Measurements from ENCODE around the gene RNF115.

RNF115 gene

DNA sequence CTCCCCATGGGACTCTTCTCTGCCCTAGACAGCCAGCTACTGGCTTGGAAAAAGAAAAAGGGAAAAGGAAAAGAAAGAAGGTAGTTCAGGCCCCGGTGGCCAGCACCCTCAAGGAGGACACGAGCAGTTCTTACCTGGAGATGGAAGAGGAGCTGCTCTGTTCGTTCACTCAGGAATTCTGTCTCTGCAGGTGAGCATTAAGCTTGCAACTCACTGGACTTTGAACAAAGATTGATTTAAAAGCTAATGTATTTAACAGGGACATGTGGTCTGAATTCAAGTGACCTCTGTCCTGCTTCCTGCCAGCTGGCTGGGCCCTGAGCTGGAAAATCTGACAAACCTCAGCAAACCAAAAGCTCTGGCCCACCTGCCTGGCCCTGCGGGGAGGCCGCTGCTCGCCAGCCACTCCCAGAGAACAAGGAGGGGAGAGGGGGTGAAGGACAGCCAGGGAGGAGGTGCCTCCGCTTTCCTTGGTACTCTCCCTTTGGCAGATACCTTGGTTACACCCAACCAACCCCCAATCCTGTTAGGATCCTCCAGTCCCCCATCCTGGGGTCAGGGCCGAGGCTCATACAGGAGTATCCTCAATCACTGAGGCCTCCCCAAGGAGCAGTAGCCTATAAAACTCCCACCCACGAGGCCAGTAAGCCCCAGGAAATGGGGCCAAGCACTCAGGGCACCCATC, 116.6 kb downstream of the RNF115 start, which contains the start of gene PDZK1:
PDZK1 (minus strand) TSS at position 186 of the 685 bp plus-strand sequence. CDS start 19,347 bp downstream, outside the sequence.
- DNase-seq: no peak

DNA sequence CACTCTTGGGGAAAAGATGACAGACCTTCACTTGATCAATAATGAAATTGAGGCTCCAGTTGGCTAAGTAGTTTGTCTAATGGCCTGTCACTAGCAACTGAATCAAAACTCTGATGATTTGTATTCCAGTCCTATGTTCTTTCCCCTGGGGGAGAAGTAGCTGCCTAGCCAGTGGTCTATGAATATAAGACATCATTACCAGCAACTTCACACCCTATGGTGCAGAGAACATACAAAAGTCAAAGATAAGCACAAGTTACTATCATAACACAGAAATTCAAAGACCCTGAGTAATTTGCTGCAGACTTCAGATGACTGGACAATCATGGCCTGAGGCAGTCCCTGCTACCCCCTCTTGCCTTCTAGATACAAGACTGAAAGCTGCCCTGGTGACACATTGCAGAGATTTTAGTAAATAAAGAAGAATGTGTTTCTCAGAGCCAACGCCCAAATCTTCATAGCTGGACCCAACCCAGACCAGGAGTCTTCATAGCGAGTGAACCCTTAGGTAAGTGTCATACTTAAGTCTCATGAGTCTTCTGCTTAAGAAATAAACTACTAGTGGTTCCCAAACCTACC, 117.7 kb downstream of the RNF115 start:
- DNase-seq: no peak

DNA sequence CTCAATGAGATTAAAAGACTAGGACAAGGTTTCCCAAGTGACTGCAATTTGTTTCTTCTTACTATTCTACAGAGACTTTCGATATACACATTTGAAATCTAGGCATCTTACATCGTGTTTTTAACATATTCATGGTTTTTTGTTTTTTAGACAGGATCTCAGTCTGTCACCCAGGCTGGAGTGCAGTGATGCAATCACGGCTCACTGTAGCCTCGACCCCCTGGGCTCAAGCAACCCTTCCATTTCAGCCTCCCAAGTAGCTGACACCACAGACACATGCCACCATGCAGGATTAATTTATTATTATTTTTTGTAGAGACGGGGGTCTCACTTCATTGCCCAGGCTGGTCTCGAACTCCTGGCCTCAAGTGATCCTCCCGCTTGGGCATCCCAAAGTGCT, 118.3 kb downstream of the RNF115 start:
- DNase-seq: no peak

DNA sequence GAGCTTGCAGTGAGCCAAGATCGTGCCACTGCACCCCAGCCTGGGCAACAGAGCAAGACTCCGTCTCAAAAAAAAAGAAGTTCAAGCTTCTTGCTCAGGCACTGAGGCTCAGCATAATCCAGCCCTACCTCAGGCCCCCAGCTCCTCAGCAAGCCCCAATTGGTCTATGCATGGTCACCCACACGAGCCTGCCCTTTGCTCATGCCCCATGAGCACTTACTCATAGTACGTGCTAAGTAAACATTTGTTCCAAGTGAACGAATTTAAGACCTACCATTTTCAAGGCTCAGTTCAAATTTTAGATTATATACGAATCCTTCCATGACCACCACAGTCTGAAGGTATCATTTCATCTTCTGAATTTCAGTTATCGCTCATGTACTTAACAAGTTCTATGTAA, 121.1 kb downstream of the RNF115 start:
- no peak for DNase-seq

DNA sequence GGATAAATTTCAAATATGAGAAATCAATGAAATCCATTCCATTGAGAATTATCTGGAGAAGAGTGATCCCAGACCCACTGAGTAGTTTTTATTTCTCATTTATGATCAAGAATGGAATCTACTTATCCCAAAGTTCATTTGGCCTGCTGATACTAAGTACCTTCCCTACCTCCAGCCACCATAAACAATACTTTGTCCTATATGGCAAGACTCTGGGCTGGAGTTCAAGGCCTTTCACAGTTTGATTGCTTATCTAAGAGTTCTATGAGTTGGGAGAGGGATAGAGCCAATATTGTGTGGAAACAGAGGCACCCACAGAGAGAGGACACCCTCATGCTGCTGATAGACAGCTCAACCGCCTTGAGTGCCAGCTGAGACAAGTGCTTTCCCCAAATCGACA, 121.8 kb downstream of the RNF115 start:
- DNase-seq: no peak

DNA sequence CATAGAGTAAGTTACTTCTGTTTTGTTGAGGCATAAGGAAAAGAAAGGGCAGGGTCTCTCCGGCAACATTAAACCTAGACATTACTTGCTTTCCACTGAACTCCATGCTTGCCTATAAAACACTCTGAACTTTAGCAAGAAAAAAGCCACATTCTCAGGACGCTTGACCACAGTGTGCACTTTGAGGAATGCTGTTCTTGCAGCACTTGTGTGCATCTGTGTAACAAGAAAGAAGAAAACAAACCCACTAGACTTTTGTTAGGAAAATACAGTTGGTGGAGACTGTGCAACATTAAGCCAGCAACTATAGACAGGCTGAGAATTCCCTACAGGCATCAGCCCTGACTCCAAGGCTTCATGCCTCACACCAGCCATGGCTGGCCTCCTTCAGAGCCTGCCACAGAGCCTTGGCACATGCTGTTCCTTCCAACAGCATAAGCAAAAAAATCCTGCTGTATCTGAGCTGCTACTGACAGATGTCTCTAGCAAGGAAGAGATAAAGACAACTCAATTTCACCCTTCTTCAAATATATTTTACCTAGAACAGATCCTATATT, 122.5 kb downstream of the RNF115 start:
- no peak for DNase-seq

DNA sequence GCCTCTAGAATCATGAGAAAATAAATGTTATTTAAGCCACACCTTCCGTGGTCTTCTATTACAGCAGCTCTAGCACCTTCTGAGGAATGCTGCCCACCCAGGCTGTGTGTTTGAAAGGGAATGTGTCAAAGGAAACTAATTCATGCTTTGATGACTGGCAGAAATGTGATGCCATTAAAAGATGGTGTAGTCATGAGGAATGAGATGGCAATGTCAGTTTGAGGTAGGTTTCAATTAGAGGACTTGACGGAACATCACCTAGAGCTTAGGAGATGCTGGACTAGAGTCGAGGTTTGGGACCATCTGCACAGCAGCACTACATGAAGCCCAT, 127.3 kb downstream of the RNF115 start:
- DNase-seq: no peak

DNA sequence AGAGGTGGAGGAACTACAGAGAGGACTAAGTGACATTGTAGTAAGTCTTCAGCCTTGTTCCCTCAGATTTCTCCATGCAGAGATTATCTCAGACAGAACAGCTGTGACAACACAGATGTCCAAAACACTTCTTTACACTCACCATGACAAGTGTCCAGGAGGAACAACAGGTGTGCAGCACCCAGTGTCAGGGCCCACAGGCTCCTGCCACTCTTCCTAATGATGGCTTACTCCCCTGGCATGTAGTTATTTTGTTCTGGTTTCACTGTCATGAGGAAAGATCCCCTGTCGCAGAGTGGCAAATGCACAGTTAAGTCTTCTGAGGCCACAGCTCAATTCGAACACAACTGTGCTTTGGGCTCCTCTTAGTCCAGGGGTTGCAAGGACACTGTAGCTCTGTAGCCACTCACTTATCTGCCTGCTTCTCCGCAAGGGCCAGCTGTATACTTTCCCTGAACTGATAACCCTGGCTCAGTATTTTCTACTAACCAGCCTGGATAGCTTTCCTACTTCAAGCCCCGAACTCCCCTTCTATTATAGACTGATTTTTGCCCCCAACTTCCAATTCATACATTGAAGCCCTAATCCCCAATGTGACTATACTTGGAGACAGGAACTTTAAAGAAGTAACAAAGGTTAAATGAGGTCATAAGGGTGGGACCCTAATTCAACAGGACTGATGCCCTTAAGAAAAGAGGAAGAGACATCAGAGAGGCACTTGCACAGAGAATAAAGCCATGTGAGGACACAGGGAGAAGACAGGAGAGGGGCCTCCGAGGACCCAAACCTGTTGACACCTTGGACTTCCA, 127.9 kb downstream of the RNF115 start:
- no peak for DNase-seq

DNA sequence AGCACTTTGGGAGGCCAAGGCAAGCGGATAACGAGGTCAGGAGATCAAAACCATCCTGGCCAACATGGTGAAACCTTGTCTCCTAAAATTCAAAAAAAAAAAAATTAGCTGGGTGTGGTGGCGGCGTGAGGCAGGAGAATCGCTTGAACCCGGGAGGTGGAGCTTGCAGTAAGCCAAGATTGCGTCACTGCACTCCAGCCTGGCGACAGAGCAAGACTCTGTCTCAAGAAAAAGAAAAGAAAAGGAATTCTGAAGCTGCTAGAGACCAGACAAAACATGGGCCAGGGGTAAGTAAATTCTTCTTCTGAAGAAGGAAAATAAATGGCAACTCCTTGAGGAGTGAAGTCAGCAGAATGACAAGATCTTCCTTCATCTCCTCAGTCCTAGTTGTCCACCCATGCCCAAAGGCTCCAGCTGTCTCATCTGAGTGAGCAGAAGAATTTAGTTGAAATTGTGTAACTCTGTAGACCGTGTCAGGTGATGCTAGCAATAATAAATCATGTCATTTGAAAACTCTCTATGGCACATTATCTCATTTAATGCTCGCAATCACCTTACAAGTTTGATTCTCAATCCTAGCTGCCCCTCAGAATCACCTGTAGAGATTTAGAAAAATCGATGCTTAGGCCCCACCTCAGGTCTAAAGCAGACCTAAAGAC, 131.0 kb downstream of the RNF115 start:
- no peak for DNase-seq

DNA sequence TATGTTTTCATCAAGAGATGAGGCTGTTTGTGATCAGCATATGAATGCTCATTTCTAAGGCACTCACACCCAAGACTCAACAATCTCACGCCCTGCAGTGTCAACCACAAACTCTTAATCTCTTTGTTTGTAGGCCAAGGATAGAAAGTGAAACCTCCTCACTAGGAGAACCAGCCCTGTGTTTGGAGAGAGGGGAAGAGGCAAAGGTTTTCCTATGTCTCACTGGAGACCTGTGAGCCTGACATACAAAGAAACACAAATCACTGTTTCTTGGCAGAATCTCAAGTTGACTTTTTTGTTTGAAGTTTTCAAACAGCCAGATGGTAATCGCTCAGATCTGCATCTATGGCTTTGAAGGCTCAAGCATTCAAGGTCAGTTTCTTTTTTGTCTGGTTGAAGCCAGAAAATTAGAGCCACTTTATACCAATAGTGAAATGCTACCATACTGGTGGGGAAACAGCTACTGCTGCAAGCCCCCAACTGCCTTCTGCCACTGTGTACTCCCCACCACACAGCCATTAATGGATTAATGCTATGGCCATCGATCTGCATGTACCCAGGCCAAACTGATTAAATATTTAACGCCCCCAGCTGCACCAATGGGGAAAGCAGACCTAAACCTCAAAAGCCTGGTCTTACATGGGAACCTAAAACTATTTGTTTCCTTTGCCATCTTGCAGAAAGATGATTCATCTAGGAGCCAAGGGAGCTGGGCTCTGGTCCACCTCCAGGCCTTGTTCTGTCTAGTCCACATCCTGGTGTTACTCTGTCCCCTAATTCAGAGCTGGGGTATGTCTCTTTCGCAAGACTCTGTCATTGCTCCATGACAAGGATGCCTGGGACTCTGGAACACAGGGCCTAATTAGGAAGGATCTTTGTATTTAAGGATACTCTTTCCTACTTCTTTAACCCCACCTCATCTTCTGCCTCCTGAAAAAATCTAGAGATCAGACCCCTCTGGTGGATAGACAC, 133.0 kb downstream of the RNF115 start:
- DNase-seq: no peak

DNA sequence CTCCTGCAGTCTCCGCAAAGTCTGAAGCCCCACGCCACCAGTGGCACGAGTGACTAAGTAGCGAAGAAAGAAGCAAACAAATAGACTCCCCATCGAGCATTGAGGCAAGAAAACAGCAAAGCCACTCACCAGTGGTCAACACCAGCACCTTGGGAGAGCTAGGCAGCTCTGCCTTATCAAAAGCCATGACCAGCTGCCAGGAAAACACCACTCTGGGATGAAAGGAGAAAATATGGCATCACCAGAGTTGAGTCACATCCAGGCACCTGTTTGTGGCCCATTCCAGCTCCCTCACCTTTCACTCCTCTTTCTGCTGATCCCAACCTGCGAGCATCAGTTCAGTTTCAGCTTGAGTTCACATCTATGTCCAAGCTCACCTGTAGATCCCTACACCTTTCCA, 134.0 kb downstream of the RNF115 start:
- no peak for DNase-seq

DNA sequence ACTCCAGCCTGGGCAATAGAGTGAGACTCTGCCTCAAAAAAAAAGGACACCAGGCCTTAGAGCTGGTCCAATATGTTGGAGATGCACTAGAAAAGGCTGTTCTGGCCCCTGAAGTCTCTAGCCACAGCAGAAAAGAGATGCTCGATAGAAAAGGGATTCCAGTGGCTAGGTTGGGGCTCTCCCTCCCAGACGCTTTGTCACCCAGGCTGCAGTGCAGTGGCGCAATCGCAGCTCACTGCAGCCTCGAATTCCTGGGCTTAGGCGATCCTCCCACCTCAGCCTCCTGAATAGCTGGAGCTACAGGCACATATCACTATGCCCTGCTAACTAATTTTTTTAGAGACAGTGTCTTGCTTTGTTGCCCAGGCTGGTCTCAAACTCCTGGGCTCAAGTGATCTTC, 135.0 kb downstream of the RNF115 start:
- DNase-seq: no peak

Data from nucleus accumbens (tissue), 56 donors.